ENCODE results near the gene ZFYVE1.

Gene ZFYVE1

DNA sequence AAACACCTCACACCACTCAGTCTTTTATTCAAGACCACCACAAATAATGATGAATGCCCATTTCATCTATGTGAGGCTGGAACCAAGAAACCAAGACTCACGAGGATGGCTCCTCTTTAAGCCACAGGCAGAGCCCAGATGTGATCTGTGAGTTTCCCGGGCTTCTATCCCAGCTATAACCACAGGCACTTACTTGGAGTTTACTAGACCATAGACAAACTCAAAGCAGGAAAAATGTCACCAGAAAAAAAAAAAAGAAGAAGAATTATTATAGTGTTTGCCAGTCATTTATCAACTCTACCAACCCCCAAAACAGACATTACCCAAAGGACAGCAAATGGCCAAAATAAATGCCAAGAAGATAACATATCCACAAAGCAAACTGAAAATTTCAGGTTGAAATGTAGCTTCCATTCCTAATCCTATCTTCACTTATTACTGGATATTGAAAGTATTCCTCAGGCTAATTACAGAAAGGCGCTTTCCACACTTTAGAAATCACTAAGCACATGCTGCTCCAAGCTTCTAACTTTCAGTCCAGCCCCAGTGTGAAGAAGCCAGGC lies 44.7 kb downstream of the ZFYVE1 start:
- no peak overlapping the region for H3K4me3 ChIP-seq (ENCODE audit: low read depth, low read length)
- TF ChIP-seq, protein P1, sequence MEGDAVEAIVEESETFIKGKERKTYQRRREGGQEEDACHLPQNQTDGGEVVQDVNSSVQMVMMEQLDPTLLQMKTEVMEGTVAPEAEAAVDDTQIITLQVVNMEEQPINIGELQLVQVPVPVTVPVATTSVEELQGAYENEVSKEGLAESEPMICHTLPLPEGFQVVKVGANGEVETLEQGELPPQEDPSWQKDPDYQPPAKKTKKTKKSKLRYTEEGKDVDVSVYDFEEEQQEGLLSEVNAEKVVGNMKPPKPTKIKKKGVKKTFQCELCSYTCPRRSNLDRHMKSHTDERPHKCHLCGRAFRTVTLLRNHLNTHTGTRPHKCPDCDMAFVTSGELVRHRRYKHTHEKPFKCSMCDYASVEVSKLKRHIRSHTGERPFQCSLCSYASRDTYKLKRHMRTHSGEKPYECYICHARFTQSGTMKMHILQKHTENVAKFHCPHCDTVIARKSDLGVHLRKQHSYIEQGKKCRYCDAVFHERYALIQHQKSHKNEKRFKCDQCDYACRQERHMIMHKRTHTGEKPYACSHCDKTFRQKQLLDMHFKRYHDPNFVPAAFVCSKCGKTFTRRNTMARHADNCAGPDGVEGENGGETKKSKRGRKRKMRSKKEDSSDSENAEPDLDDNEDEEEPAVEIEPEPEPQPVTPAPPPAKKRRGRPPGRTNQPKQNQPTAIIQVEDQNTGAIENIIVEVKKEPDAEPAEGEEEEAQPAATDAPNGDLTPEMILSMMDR (IDR thresholded peaks at IDR 0.05; ENCODE audit: insufficient read depth, low read depth, low read length, missing control alignments) = no peak
- no peak for DNase-seq (ENCODE audit: low read depth)

DNA sequence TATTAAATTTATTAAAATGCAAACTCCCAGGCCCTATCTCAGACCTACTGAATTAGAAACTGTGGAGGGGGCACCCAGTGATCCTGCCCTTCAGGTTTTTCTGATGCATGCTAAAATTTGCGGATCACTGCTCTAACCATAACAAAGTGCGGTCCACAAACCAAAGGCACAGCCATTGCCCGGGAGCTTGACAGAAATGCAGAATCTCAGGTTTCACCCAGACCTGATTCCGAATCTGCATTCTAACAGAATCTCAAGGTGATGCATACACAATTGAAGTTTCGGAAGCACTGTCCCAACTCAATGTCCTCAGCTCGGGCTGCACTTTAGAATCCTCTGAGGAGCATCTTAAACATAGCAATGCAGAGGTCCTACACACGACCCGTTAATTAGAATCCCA lies 46.0 kb downstream of the ZFYVE1 start:
- DNase-seq (ENCODE audit: low read depth) = no peak
- H3K4me3 ChIP-seq (ENCODE audit: low read depth, low read length) = no peak overlapping the region
- TF ChIP-seq, protein P1 (IDR thresholded peaks at IDR 0.05; ENCODE audit: insufficient read depth, low read depth, low read length, missing control alignments) = no peak

DNA sequence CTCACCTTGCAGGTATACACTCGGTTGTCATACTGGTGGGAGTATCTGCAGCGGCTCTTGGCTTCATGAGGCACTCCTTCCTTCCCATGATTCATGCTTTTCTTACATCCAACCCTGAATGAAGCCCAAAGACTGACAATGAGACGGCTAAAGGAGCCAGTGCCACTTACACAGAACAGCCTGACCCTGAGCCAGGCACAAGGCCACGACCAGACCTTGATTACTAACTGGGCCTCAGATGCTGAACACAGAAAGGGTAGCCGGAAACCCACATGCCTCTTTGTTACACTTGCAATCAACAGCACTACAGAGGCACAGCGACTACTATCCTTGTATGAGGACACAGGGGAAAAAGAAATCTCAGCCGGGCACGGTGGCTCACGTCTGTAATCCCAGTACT lies 48.0 kb downstream of the ZFYVE1 start:
- no peak for DNase-seq (ENCODE audit: low read depth)
- H3K4me3 ChIP-seq (ENCODE audit: low read depth, low read length) = no peak overlapping the region
- TF ChIP-seq, protein P1 (IDR thresholded peaks at IDR 0.05; ENCODE audit: insufficient read depth, low read depth, low read length, missing control alignments) = no peak

DNA sequence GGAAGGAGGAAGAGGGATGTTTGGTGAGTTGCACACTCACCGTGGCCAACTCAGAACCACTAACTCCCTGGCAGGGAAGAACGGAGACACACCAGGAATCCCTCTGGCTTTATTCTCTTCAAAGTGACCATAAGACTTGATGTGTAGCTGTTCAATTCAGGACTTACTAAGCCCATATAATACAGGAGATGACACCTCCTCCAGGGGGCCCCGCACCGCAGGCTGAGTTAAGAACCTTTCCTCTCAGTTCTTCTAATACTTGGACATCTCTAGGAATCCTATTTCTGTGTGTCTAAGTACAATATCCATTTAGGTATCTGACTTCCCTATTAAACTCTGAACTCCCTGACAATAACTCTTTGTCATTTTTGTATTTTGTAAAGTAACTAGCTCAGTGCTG lies 51.1 kb downstream of the ZFYVE1 start:
- DNase-seq (ENCODE audit: low read depth) = peak; percentile 17
- no peak overlapping the region for H3K4me3 ChIP-seq (ENCODE audit: low read depth, low read length)
- TF ChIP-seq, protein P1 (IDR thresholded peaks at IDR 0.05; ENCODE audit: insufficient read depth, low read depth, low read length, missing control alignments) = no peak

DNA sequence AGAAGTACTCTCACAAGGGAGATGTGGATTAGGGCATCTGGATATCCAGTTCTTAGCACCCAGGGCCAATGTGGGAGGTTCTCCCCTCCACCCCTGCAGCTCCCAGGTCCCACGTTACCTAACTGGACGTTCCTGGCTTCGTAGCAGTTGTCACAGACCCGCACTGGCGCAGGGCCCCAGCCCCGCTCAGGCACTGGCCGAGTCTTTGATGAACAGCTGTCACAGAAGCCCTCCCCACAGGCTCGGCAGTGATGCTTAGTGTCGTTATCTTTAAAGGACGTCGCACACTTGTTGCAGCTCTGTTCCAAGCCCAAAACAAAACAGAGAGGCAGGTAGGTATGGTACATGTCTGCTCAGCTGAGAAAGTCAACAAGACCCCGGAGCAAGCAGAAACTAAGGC lies 52.2 kb downstream of the ZFYVE1 start:
- TF ChIP-seq, protein P1 (IDR thresholded peaks at IDR 0.05; ENCODE audit: insufficient read depth, low read depth, low read length, missing control alignments) = no peak

DNA sequence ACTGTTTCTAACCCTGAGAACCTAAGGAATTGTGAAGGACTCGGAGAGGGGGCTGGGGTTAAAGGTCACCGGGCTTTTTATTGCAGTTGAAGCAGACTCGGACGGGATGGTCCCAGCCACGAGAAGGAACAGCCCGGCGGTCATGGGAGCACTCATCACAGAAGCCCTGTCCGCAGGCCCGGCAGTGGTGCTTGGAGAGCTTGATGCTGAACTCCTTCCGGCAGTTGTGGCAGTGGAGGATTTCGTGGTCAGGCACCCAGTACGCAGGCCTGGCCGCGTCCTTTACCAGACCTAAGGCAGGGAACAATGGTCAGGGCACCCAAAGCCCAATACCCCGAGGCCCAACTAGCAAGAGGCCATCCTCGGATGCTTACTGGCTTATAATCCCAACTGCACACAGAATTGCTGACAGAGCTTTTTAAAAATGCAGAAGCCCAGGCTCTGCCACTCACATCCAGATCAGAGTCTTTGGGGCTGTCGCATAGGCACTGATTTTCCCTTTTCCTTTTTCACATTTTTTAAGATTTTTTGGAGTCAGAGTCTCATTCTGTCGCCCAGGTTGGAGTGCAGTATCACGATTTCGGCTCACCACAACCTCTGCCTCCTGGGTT lies 56.0 kb downstream of the ZFYVE1 start:
- no peak overlapping the region for H3K4me3 ChIP-seq (ENCODE audit: low read depth, low read length)
- TF ChIP-seq, protein P1 (IDR thresholded peaks at IDR 0.05; ENCODE audit: insufficient read depth, low read depth, low read length, missing control alignments) = no peak
- no peak for DNase-seq (ENCODE audit: low read depth)

More for the DNA sequence above, 52.2 kb downstream of the ZFYVE1 start:
- no peak overlapping the region for H3K4me3 ChIP-seq (ENCODE audit: low read depth, low read length)
- no peak for DNase-seq (ENCODE audit: low read depth)
